CD4-positive, alpha-beta T cell treated with Interleukin-4 for 4 hours (primary cell): ENCODE measurements around the gene N4BP2.

Experiments
- DNase-seq: peaks from one replicate; pipeline ENCODE4 v3.0.0-alpha.2; 2020

Gene N4BP2

GRCh38 chr4:40194602-40195161 lies 138.0 kb downstream of the N4BP2 start:
- DNase-seq = peak; percentile 79

GRCh38 chr4:40195182-40196177 lies 138.8 kb downstream of the N4BP2 start:
- DNase-seq = no peak

GRCh38 chr4:40196272-40196671 lies 139.6 kb downstream of the N4BP2 start:
- no peak for DNase-seq

GRCh38 chr4:40196724-40197281 lies 140.2 kb downstream of the N4BP2 start, which contains the start of gene RHOH:
Gene RHOH, plus strand, starts transcription at chr4:40197031. Its CDS starts 46,356 bp downstream, at chr4:40243387.
- DNase-seq = peak; percentile 82

- peak; percentile 86 for DNase-seq
These were observed 141.4 kb downstream of the N4BP2 start for GRCh38 chr4:40197879-40198689.

GRCh38 chr4:40199179-40199670 lies 142.6 kb downstream of the N4BP2 start:
- peak; percentile 49 for DNase-seq

- DNase-seq = peak; percentile 79
These were observed 143.6 kb downstream of the N4BP2 start for GRCh38 chr4:40199999-40200874.

GRCh38 chr4:40200875-40201801 lies 144.5 kb downstream of the N4BP2 start:
- peak; percentile 73 for DNase-seq

- no peak for DNase-seq
These were observed 145.2 kb downstream of the N4BP2 start for GRCh38 chr4:40201898-40202297.

GRCh38 chr4:40202474-40202873 lies 145.8 kb downstream of the N4BP2 start:
- DNase-seq = no peak

GRCh38 chr4:40204507-40205258 lies 148.0 kb downstream of the N4BP2 start:
- DNase-seq = no peak

- DNase-seq = peak; percentile 73
These were observed 148.9 kb downstream of the N4BP2 start for GRCh38 chr4:40205259-40206198.

- peak; percentile 50 for DNase-seq
These were observed 149.8 kb downstream of the N4BP2 start for GRCh38 chr4:40206426-40206825.
